ENCODE data around the gene GNE. TPM values are rescaled to one million over a fixed set of nuclear protein-coding genes. Genes with fewer than 3 reads are reported as not detected.

The GNE gene
- total RNA-seq, 6 donors from 2014 or later: 9.0 to 23.6 (median 13.4) TPM

DNA sequence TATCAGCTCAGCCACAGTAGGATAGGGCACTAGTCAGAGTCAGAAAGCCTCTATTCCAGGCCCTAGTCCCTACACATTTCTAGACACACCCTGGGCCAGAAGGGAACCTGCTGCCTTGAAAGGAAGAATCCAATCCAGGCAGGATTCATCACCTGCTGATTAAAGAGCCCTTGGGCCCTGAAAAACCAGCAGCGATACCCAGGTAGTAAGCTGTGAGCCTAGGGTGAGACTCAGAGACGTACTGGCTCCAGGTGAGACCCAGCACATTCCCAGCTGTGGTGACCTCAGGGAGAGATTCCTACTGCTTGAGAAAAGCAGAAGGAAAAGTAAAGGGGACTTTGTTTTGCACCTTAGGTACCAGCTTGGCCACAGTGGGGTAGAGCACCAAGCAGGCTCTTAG, 84.4 kb downstream of the GNE start:
- Histone ChIP-seq H3K36me3 (no peaks in the 10 kb centered on the region), H3K27ac (no peak overlapping the region), H3K4me3 (no peak overlapping the region), H3K4me1 (no peaks in the 10 kb centered on the region), H3K27me3 (no peaks in the 10 kb centered on the region), H3K9me3 (no peaks in the 10 kb centered on the region)
- DNase-seq (no peak), ATAC-seq (ENCODE audit: low FRiP score in 2 of 2) (no peak)
- WGBS, 2 donors: 94 to 100% methylated on average over 2 of the region's 2 CpGs
- TF ChIP-seq POLR2AphosphoS5 (IDR thresholded peaks at IDR 0.05): no peak
- TF ChIP-seq EP300 (IDR thresholded peaks at IDR 0.05): no peak

DNA sequence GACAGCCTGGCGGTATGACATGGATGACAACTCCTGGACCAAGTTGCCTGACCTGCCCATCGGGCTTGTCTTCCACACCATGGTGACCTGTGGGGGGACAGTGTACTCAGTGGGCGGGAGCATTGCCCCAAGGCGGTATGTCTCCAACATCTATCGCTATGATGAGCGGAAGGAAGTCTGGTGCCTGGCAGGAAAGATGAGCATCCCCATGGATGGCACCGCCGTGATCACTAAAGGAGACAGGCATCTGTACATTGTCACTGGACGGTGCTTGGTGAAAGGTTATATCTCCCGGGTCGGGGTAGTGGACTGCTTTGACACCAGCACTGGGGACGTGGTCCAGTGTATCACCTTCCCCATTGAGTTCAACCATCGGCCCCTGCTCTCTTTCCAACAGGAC, 87.7 kb downstream of the GNE start:
- no peaks in the 10 kb centered on the region for H3K36me3 ChIP-seq
- H3K27ac ChIP-seq: no peak overlapping the region
- H3K4me3 ChIP-seq: no peak overlapping the region
- H3K4me1 ChIP-seq: peaks cover 6 to 11% (median 10%) of the 10 kb centered on the region in 4 donors
- 93 to 94% methylated on average over 13 of the region's 13 CpGs for WGBS, 2 donors
- no peaks in the 10 kb centered on the region for H3K9me3 ChIP-seq
- ATAC-seq (ENCODE audit: low FRiP score in 2 of 2): no peak
- TF ChIP-seq POLR2A (IDR thresholded peaks at IDR 0.05) (no peak), EP300 (IDR thresholded peaks at IDR 0.05) (no peak)
- no peak for DNase-seq
- H3K27me3 ChIP-seq: no peaks in the 10 kb centered on the region

DNA sequence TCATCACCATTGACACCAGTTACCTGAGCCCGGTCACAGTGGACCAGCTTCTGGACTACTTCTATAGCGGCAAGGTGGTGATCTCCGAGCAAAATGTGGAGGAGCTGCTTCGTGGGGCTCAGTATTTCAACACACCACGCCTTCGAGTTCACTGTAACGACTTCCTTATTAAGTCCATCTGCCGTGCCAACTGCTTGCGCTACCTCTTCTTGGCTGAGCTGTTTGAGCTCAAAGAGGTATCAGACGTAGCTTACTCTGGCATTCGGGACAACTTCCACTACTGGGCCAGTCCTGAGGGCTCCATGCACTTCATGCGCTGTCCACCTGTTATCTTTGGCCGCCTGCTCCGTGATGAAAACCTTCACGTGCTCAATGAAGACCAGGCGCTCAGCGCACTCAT, 88.5 kb downstream of the GNE start:
- Histone ChIP-seq H3K4me3 (no peak overlapping the region), H3K9me3 (no peaks in the 10 kb centered on the region), H3K27ac (no peak overlapping the region), H3K4me1 (peaks cover 6 to 11% (median 10%) of the 10 kb centered on the region in 4 donors), H3K27me3 (no peaks in the 10 kb centered on the region), H3K36me3 (no peaks in the 10 kb centered on the region)
- WGBS, 2 donors: 76 to 90% methylated on average over 14 to 17 of the region's 17 CpGs
- DNase-seq (no peak), ATAC-seq (ENCODE audit: low FRiP score in 2 of 2) (no peak)
- no peak for TF ChIP-seq POLR2AphosphoS5 (IDR thresholded peaks at IDR 0.05)
- no peak for TF ChIP-seq POLR2A (IDR thresholded peaks at IDR 0.05)
- no peak for TF ChIP-seq EP300 (IDR thresholded peaks at IDR 0.05)

DNA sequence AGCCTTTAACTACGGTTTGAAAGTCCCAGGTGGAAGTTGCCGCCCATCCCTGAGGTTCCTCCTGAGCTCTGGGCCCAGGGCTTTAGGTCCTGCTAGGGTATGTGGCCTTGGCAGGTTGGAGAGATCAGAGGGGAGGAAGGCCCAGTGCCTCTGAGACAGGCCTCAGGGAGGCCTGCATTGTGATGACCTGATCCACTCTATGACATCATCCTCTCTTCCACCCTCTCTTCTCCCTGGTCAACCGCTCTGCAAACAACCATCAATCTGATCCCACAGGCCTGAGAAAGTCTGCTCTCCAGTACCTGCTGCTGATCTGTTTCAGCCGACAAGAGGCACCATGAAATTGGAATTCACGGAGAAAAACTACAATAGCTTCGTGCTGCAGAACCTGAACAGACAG, 89.1 kb downstream of the GNE start, which contains the start of gene CCIN:
Gene CCIN, plus strand, starts transcription at position 223 of the 400 bp plus-strand sequence. Its CDS starts 115 bp downstream, at position 338.
- no peak within 1 kb of the TSS for H3K4me3 ChIP-seq
- ATAC-seq (ENCODE audit: low FRiP score in 2 of 2) (no peak), DNase-seq (no peak)
- H3K36me3 ChIP-seq: no peaks in the 10 kb centered on the region
- 85 to 91% methylated on average over 4 to 6 of the region's 6 CpGs for WGBS, 2 donors
- H3K4me1 ChIP-seq: peaks cover 6 to 11% (median 10%) of the 10 kb centered on the region in 4 donors
- H3K27ac ChIP-seq: no peak within 1 kb of the TSS
- no peaks in the 10 kb centered on the region for H3K27me3 ChIP-seq
- TF ChIP-seq POLR2AphosphoS5 (IDR thresholded peaks at IDR 0.05): no peak
- TF ChIP-seq, protein P1, sequence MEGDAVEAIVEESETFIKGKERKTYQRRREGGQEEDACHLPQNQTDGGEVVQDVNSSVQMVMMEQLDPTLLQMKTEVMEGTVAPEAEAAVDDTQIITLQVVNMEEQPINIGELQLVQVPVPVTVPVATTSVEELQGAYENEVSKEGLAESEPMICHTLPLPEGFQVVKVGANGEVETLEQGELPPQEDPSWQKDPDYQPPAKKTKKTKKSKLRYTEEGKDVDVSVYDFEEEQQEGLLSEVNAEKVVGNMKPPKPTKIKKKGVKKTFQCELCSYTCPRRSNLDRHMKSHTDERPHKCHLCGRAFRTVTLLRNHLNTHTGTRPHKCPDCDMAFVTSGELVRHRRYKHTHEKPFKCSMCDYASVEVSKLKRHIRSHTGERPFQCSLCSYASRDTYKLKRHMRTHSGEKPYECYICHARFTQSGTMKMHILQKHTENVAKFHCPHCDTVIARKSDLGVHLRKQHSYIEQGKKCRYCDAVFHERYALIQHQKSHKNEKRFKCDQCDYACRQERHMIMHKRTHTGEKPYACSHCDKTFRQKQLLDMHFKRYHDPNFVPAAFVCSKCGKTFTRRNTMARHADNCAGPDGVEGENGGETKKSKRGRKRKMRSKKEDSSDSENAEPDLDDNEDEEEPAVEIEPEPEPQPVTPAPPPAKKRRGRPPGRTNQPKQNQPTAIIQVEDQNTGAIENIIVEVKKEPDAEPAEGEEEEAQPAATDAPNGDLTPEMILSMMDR (IDR thresholded peaks at IDR 0.05): no peak
- TF ChIP-seq EP300 (IDR thresholded peaks at IDR 0.05): no peak
- TF ChIP-seq POLR2A (IDR thresholded peaks at IDR 0.05): no peak
- no peaks in the 10 kb centered on the region for H3K9me3 ChIP-seq

DNA sequence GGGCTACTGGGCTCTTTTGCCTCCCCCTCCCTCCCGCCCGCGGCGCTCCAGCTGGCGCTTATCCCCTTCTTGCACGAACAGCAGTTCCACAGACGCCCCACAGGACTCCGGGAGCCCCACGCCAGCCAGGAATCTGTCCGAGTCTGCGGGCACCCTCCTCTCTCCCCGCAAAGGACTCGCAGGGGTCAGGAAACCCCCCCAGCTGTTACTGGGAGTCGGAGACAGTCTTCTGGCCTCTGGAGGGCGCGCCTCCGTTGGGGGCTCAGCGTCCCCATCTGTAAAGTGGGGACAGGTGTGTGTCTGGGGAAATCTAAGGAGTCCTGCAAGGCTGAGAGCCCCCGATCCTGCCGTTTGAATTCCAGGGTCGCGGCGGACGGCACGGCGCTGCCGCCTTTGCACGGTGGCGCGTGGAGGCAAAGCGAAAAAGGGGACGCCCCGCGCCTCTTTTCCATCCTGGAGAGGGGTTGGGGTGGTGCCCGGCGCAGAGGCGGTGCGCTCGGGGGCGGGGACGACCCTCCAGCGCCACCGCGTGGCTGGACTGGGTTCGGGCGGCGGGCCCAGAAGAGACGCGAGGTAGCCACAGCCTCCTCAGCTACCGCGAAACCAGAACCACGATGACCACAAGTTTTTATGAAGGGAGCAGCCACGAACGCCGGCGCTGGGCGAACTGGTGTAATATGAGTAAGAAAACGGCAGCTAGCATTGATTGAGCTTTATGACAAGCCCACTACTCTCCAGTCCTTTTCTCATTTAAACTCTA, 91.9 kb downstream of the GNE start:
- 0 to 14% methylated on average over 16 to 45 of the region's 58 CpGs for WGBS, 2 donors
- peak overlapping the region; percentile 17 to 74 (median 50) for H3K27ac ChIP-seq
- TF ChIP-seq, protein P1 (IDR thresholded peaks at IDR 0.05): peak; percentile 94 to 97 (median 94)
- no peak for TF ChIP-seq EP300 (IDR thresholded peaks at IDR 0.05)
- peak in 1 of 2 donors; percentile 49 for TF ChIP-seq POLR2AphosphoS5 (IDR thresholded peaks at IDR 0.05)
- peak in 1 of 4 donors; percentile 21 for TF ChIP-seq POLR2A (IDR thresholded peaks at IDR 0.05)
- H3K4me1 ChIP-seq: peaks cover 9 to 16% (median 15%) of the 10 kb centered on the region in 4 donors
- peak; percentile 95 for ATAC-seq (ENCODE audit: low FRiP score in 2 of 2)
- peak overlapping the region; percentile 1 to 49 (median 41) for H3K4me3 ChIP-seq
- H3K36me3 ChIP-seq: no peaks in the 10 kb centered on the region
- no peaks in the 10 kb centered on the region for H3K27me3 ChIP-seq
- no peaks in the 10 kb centered on the region for H3K9me3 ChIP-seq
- DNase-seq: peak; percentile 88 to 97

DNA sequence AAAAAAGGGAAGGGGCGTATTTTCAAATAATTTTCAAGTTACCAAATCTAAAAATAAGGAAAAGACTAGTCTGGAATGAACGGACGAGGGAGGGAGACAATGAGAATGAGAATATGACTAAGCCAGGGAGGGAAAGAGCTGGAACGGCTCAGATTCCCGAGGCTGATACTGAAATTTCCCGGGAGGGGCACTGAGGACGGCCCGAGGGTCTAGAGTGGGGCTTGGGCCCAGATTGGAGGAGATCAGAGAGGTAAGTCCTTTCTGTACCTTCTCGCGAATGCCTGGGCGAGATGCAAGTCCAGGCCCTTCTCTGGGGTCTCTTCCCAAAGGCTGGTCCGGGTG, 92.5 kb downstream of the GNE start:
- peaks cover 9 to 16% (median 15%) of the 10 kb centered on the region in 4 donors for H3K4me1 ChIP-seq

More for the DNA sequence above, 92.5 kb downstream of the GNE start:
- Histone ChIP-seq H3K4me3 (peak overlapping the region in 3 of 4 donors; percentile 34 to 49 (median 48)), H3K27me3 (no peaks in the 10 kb centered on the region), H3K9me3 (no peaks in the 10 kb centered on the region), H3K27ac (peak overlapping the region; percentile 17 to 74 (median 50)), H3K36me3 (no peaks in the 10 kb centered on the region)
- ATAC-seq (ENCODE audit: low FRiP score in 2 of 2) (peak; percentile 6 to 67), DNase-seq (no peak)
- no peak for TF ChIP-seq EP300 (IDR thresholded peaks at IDR 0.05)
- TF ChIP-seq, protein P1 (IDR thresholded peaks at IDR 0.05): no peak
- no peak for TF ChIP-seq POLR2AphosphoS5 (IDR thresholded peaks at IDR 0.05)
- TF ChIP-seq POLR2A (IDR thresholded peaks at IDR 0.05): no peak
- WGBS, 2 donors: 53 to 67% methylated on average over 11 to 12 of the region's 12 CpGs
